Gastrocnemius medialis (tissue), 4 donors: Measurements from ENCODE around the gene SAA2. TPM values are rescaled to one million over a fixed set of nuclear protein-coding genes. Genes with fewer than 3 reads are reported as not detected.
"Not testable (repeated sequence)": the region's sequence is repeated elsewhere in the genome, so short reads cannot be mapped to it uniquely, and the experiment has no call there.

ENCODE experiments used
- ATAC-seq, 2 donors: fragments of 150-250 bp; one replicate each; pipeline ENCODE4 v1.9.1; 2016
- DNase-seq, 2 donors: peaks; one replicate each; pipeline ENCODE4 v3.0.0-alpha.2; 2019
- H3K27ac ChIP-seq, 4 donors: fragments of 200-600 bp; sonication (generic); 1 replicate in 1 of 4; 2 replicates in 3 of 4; pipeline ENCODE4 v1.5.1; 2016 to 2018; ENCODE audit warnings: mild to moderate bottlenecking in 2 of 4, moderate library complexity in 1 of 4
- H3K27me3 ChIP-seq, 3 donors: fragments of 200-600 bp; sonication (generic) in 2 of 3; 1 replicate in 1 of 3; 2 replicates in 2 of 3; pipeline versions ENCODE4 v1.5.1 to v1.6.0; 2016 to 2019; ENCODE audit warnings: mild to moderate bottlenecking in 1 of 3, moderate library complexity in 1 of 3
- H3K36me3 ChIP-seq, 2 donors: fragments of 200-600 bp; sonication (generic) in 1 of 2; one replicate each; pipeline ENCODE4 v1.5.1; 2017 to 2018
- H3K4me1 ChIP-seq, 2 donors: fragments of 200-600 bp; sonication (generic) in 1 of 2; one replicate each; pipeline ENCODE4 v1.5.1; 2016 to 2017; ENCODE audit warnings: mild to moderate bottlenecking in 2 of 2
- H3K4me3 ChIP-seq, 4 donors: fragments of 200-600 bp; sonication (generic) in 3 of 4; 1 replicate in 1 of 4; 2 replicates in 3 of 4; pipeline ENCODE4 v1.5.1; 2016 to 2019; ENCODE audit warnings: mild to moderate bottlenecking in 2 of 4
- H3K9me3 ChIP-seq, 3 donors: fragments of 200-600 bp; sonication (generic) in 2 of 3; 1 replicate in 1 of 3; 2 replicates in 2 of 3; pipeline ENCODE4 v1.5.1; 2016 to 2019
- POLR2A ChIP-seq, 2 donors: fragments of 450-650 bp; IDR thresholded peaks; one replicate each; pipeline ENCODE4 v1.6.1; 2017; ENCODE audit warnings: antibody characterized with exemption in 2 of 2, mild to moderate bottlenecking in 2 of 2, moderate library complexity in 2 of 2
- in situ Hi-C, 4 donors: fragments of 200-750 bp; cut with MboI; loops; one replicate each; pipeline versions ENCODE4 v1.15.0 to v1.8.0; 2017; ENCODE audit warnings: low sequenced_read_pairs in 4 of 4
- intact Hi-C: fragments of 100-400 bp; cut with DNase I; formaldehyde crosslinking; loops from one replicate; pipeline ENCODE4 v1.15.1; 2023; ENCODE audit warnings: low total_unique reads
- total RNA-seq, 4 donors: library from RNA; depleted of rRNA; stranded (reverse); fragments of >200 nt; gene quantifications; one replicate each; pipeline versions ENCODE4 v1.1.0 to v1.2.3, GENCODE V29; 2016
- TF ChIP-seq, protein P1 (sequence below), 5 experiments: fragments of 450-650 bp in 3 of 5; fragments of 200-600 bp in 2 of 5; sonication (generic) in 2 of 5; IDR thresholded peaks in 4 of 5; conservative IDR thresholded peaks in 1 of 5; 1 replicate in 4 of 5; 2 replicates in 1 of 5; pipeline ENCODE4 v1.5.1; 2016 to 2019; ENCODE audit warnings: antibody characterized with exemption in 5 of 5, mild to moderate bottlenecking in 3 of 5, moderate library complexity in 3 of 5

The SAA2 gene
- total RNA-seq, 4 donors from 2014 or later, result 2.0 to 67.5 (median 42.8) TPM

DNA sequence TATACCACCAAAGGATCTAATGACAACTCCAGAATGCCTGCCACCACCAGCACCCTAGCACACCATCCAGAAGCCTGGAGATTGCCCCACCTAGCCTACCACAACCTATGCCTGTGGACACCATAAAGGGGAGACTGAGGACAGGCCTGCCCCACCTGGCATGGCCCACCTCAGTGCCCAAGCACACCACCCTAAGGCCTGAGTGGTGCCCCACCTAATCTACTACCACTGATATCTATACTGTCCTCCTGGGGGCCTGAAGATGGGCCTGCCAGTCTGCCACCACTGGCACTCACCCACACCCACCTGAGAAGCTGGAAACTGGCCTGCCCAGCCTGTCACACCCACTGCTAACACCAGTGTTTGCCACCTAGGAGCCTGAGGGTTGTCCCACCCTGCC lies 43.7 kb downstream of the SAA2 start:
- no peaks in the 10 kb centered on the region for H3K36me3 ChIP-seq
- H3K27me3 ChIP-seq, result peaks cover 0 to 6% (median 5%) of the 10 kb centered on the region in 3 donors
- intact Hi-C loops (no loop called here), in situ Hi-C loops (no loop called here)
- H3K9me3 ChIP-seq, result no peaks in the 10 kb centered on the region
- TF ChIP-seq, protein P1, sequence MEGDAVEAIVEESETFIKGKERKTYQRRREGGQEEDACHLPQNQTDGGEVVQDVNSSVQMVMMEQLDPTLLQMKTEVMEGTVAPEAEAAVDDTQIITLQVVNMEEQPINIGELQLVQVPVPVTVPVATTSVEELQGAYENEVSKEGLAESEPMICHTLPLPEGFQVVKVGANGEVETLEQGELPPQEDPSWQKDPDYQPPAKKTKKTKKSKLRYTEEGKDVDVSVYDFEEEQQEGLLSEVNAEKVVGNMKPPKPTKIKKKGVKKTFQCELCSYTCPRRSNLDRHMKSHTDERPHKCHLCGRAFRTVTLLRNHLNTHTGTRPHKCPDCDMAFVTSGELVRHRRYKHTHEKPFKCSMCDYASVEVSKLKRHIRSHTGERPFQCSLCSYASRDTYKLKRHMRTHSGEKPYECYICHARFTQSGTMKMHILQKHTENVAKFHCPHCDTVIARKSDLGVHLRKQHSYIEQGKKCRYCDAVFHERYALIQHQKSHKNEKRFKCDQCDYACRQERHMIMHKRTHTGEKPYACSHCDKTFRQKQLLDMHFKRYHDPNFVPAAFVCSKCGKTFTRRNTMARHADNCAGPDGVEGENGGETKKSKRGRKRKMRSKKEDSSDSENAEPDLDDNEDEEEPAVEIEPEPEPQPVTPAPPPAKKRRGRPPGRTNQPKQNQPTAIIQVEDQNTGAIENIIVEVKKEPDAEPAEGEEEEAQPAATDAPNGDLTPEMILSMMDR (IDR thresholded peaks at IDR 0.05 in 4 of 5, conservative IDR thresholded peaks at IDR 0.05 in 1 of 5), result no peak
- no peak for TF ChIP-seq POLR2A (IDR thresholded peaks at IDR 0.05)
- no peaks in the 10 kb centered on the region for H3K4me1 ChIP-seq
- no peak overlapping the region for H3K27ac ChIP-seq
- no peak overlapping the region for H3K4me3 ChIP-seq
- ATAC-seq, result no peak
- no peak for DNase-seq

DNA sequence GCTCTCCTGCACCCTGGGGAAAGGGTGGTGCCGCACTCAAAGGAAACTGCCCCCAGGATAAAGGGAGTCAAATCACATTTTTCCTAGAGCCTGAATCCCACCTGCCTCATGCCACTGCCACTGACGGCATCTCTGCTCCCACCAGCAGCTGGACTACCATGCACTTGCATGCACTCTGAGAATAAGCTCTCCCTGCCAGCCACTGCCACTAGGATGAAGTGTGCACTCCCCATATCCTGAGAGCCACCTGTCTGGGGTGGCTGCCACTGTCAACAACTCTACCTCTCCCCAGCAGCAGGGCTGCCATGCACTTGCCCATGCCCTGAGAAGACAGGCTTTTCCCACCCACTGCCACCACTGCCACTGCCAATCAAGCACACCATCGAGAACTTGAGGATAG lies 44.2 kb downstream of the SAA2 start:
- Histone ChIP-seq H3K4me3 (no peak overlapping the region), H3K4me1 (no peaks in the 10 kb centered on the region), H3K9me3 (no peaks in the 10 kb centered on the region), H3K27me3 (peaks cover 0 to 6% (median 5%) of the 10 kb centered on the region in 3 donors), H3K27ac (no peak overlapping the region), H3K36me3 (no peaks in the 10 kb centered on the region)
- ATAC-seq (no peak), DNase-seq (no peak)
- no peak for TF ChIP-seq POLR2A (IDR thresholded peaks at IDR 0.05)
- TF ChIP-seq, protein P1 (IDR thresholded peaks at IDR 0.05 in 4 of 5, conservative IDR thresholded peaks at IDR 0.05 in 1 of 5), result no peak
- intact Hi-C loops (no loop called here), in situ Hi-C loops (no loop called here)

DNA sequence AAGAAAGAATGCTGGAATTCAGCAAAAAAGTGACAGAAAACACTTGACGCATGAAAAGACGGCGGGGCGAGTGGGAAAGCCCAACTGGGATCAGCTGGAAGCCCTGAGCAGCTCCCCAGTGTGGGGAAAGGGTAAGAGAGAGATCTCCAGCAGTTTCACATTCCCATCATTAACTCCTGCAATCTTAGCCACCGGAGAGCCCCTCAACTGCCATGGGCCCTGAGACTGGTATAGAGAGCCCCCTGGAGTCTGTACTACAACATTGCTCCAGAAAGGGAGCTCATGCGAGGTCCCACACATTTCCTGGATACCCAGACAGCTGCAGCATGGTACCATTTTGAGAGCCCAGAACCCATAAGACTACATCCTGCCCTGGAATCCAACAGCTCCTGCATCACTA lies 44.7 kb downstream of the SAA2 start:
- H3K9me3 ChIP-seq, result no peaks in the 10 kb centered on the region
- H3K4me1 ChIP-seq, result no peaks in the 10 kb centered on the region
- ATAC-seq, result no peak
- no peak overlapping the region for H3K27ac ChIP-seq
- no peak for TF ChIP-seq POLR2A (IDR thresholded peaks at IDR 0.05)
- TF ChIP-seq, protein P1 (IDR thresholded peaks at IDR 0.05 in 4 of 5, conservative IDR thresholded peaks at IDR 0.05 in 1 of 5), result no peak
- intact Hi-C loops, result no loop called here
- peaks cover 0 to 5% (median 2%) of the 10 kb centered on the region in 3 donors for H3K27me3 ChIP-seq
- H3K36me3 ChIP-seq, result no peaks in the 10 kb centered on the region
- in situ Hi-C loops, result no loop called here
- H3K4me3 ChIP-seq, result no peak overlapping the region
- no peak for DNase-seq

DNA sequence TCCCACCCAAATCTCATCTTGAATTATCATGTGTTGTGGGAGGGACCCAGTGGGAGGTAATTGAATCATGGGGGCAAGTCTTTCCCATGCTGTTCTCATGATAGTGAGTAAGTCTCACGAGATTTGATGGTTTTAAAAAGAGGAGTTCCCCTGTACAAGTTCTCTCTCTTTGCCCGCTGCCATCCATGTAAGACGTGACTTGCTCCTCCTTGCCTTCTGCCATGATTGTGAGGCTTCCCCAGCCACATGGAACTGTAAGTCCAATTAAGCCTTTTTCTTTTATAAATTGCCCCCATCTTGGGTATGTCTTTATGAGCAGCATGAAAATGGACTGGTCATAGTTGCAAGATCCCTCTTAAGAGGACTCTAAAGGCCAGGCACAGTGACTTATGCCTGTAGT lies 50.7 kb downstream of the SAA2 start:
- H3K4me1 ChIP-seq, intact Hi-C loops, in situ Hi-C loops, H3K9me3 ChIP-seq, DNase-seq, H3K27me3 ChIP-seq, H3K4me3 ChIP-seq, H3K36me3 ChIP-seq, ATAC-seq, H3K27ac ChIP-seq: not testable (repeated sequence)

DNA sequence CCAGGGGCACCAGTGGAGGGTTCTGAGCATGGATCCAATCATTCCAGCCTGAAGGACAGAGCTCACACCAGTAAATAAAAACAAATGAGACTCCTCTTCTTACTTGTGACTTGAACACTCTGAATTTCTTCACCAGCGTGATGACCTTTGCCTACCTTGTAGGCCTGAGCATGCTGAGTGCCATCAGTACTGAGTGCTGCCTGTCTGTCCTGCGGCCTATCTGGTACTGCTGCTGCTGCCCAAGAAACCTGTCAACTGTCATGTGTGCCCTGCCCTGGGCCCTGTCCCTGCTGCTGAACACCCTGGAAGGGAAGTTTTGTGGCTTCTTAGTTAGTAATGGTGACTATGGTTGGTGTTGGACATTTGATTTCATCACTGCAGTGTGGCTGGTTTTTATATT lies 51.9 kb downstream of the SAA2 start:
- H3K27me3 ChIP-seq, result no peaks in the 10 kb centered on the region
- TF ChIP-seq, protein P1 (IDR thresholded peaks at IDR 0.05 in 4 of 5, conservative IDR thresholded peaks at IDR 0.05 in 1 of 5), result no peak
- TF ChIP-seq POLR2A (IDR thresholded peaks at IDR 0.05), result no peak
- H3K36me3 ChIP-seq, result no peaks in the 10 kb centered on the region
- intact Hi-C loops, result no loop called here
- no peak for DNase-seq
- ATAC-seq, result no peak
- H3K27ac ChIP-seq, result no peak overlapping the region
- no peak overlapping the region for H3K4me3 ChIP-seq
- H3K4me1 ChIP-seq, result no peaks in the 10 kb centered on the region
- H3K9me3 ChIP-seq, result no peaks in the 10 kb centered on the region
- in situ Hi-C loops, result no loop called here

Other genes starting within 250 kb of the SAA2 start
- 10 to 100 TPM; 11.8 to 34.7 (median 24.5) TPM for gene SERGEF, start 235.6 kb downstream of the SAA2 start, total RNA-seq
- under 1 TPM; 0.07 to 0.51 (median 0.10) TPM for gene TPH1, start 202.4 kb downstream of the SAA2 start, total RNA-seq
- 10 to 100 TPM in 1 of 4 donors, 1 to 10 TPM in 3; 3.0 to 16.1 (median 4.4) TPM for gene SAAL1, start 142.6 kb downstream of the SAA2 start, total RNA-seq
- not detected for gene MRGPRX3, start 116.1 kb downstream of the SAA2 start, total RNA-seq
- not detected for gene MRGPRX4, start 75.8 kb downstream of the SAA2 start, total RNA-seq
- gene SAA4, start 11.9 kb downstream of the SAA2 start, total RNA-seq, result 1 to 10 TPM in 2 of 4 donors, not detected in 2; 2.5 to 3.9 TPM
- 100 to 1,000 TPM in 2 of 4 donors, 10 to 100 TPM in 1, 1 to 10 TPM in 1; 5.7 to 145 (median 89.3) TPM for gene SAA1, start 17.6 kb upstream of the SAA2 start, total RNA-seq
- gene HPS5, start 73.5 kb upstream of the SAA2 start, total RNA-seq, result 10 to 100 TPM in 2 of 4 donors, 1 to 10 TPM in 2; 5.3 to 13.1 (median 9.7) TPM
- 10 to 100 TPM; 30.9 to 45.6 (median 33.2) TPM for gene GTF2H1, start 73.9 kb upstream of the SAA2 start, total RNA-seq
- gene LDHA, start 145.9 kb upstream of the SAA2 start, total RNA-seq, result 1,000 to 10,000 TPM in 1 of 4 donors, 100 to 1,000 TPM in 3; 354 to 1,010 (median 500) TPM
- gene LDHC, start 163.7 kb upstream of the SAA2 start, total RNA-seq, result 1 to 10 TPM in 1 of 4 donors, under 1 TPM in 1, not detected in 2; 0.67 to 1.4 TPM
- gene LDHAL6A, start 207.2 kb upstream of the SAA2 start, total RNA-seq, result not detected